Measurements from ENCODE around the gene BACE1-AS. TPM values are rescaled to one million over a fixed set of nuclear protein-coding genes. Genes with fewer than 3 reads are reported as not detected.

BACE1-AS gene
- total RNA-seq, result 7.7 and 12.9 TPM in 2 replicates
- 6.4 and 10.4 TPM in 2 replicates for polyA plus RNA-seq

GRCh38 chr11:117290809-117291396 lies at the start of gene BACE1-AS:
BACE1-AS (plus strand) TSS chr11:117291346.
- no peak for DNase-seq (ENCODE audit: low read depth in 1 of 2, low spot score in 1 of 2)
- Histone ChIP-seq H3K27ac (peak within 1 kb of the TSS; percentile 31), H3K4me1 (ENCODE audit: low read depth) (no peaks in the 10 kb centered on the region), H3K27me3 (no peaks in the 10 kb centered on the region), H3K36me3 (peaks cover 19% of the 10 kb centered on the region), H3K9me3 (ENCODE audit: low read depth) (no peaks in the 10 kb centered on the region), H3K4me3 (no peak within 1 kb of the TSS)
- TF ChIP-seq, protein P1, sequence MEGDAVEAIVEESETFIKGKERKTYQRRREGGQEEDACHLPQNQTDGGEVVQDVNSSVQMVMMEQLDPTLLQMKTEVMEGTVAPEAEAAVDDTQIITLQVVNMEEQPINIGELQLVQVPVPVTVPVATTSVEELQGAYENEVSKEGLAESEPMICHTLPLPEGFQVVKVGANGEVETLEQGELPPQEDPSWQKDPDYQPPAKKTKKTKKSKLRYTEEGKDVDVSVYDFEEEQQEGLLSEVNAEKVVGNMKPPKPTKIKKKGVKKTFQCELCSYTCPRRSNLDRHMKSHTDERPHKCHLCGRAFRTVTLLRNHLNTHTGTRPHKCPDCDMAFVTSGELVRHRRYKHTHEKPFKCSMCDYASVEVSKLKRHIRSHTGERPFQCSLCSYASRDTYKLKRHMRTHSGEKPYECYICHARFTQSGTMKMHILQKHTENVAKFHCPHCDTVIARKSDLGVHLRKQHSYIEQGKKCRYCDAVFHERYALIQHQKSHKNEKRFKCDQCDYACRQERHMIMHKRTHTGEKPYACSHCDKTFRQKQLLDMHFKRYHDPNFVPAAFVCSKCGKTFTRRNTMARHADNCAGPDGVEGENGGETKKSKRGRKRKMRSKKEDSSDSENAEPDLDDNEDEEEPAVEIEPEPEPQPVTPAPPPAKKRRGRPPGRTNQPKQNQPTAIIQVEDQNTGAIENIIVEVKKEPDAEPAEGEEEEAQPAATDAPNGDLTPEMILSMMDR (IDR thresholded peaks at IDR 0.05; ENCODE audit: low read depth, low read length), result no peak

DNA sequence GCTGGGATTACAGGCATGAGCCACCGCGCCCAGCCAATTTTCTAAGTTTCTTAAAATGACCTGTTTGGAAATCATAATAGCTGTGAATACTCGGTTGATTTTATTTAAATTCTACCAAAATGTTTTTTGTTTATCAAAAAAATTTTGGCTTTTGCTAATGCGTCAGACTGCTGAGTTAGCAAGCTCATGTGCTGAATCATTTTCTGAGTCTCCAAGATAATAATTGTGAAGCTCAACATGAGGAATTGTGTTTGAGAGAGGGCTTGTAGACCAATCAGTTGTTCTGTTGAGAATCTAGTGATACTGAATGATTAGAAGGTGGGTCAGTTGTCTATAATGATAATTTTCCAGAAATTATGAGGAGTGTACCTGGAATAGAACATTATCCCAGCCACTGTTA lies 42.8 kb upstream of the BACE1-AS start:
- H3K27ac ChIP-seq, result no peak overlapping the region
- H3K4me3 ChIP-seq, result no peak overlapping the region
- H3K9me3 ChIP-seq (ENCODE audit: low read depth), result no peaks in the 10 kb centered on the region
- peaks cover 49% of the 10 kb centered on the region for H3K36me3 ChIP-seq
- no peaks in the 10 kb centered on the region for H3K4me1 ChIP-seq (ENCODE audit: low read depth)
- H3K27me3 ChIP-seq, result no peaks in the 10 kb centered on the region
- no peak for DNase-seq (ENCODE audit: low read depth in 1 of 2, low spot score in 1 of 2)
- TF ChIP-seq, protein P1 (IDR thresholded peaks at IDR 0.05; ENCODE audit: low read depth, low read length), result no peak

GRCh38 chr11:117249571-117249970 lies 41.6 kb upstream of the BACE1-AS start:
- Histone ChIP-seq H3K4me3 (no peak overlapping the region), H3K4me1 (ENCODE audit: low read depth) (no peaks in the 10 kb centered on the region), H3K27me3 (no peaks in the 10 kb centered on the region), H3K36me3 (peaks cover 51% of the 10 kb centered on the region), H3K9me3 (ENCODE audit: low read depth) (no peaks in the 10 kb centered on the region), H3K27ac (no peak overlapping the region)
- no peak for DNase-seq (ENCODE audit: low read depth in 1 of 2, low spot score in 1 of 2)
- TF ChIP-seq, protein P1 (IDR thresholded peaks at IDR 0.05; ENCODE audit: low read depth, low read length), result no peak

DNA sequence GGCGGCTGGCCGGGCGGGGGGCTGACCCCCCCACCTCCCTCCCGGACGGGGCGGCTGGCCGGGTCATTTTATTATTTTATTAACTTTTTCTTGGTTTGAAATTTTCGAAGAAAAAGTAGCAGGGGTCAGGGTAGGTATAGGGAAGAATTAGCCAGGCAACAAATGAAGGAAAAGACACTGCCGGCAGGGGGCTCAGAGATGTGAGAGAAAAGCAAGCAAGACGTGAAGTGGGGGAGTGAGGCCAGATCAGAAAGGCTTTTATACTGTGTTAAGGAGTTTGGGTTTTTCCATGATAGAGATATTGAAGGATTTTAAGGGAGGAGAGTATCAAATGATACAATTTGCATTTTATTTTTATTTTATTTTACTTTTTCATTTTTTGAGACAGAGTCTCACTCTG lies 39.6 kb upstream of the BACE1-AS start:
- TF ChIP-seq, protein P1 (IDR thresholded peaks at IDR 0.05; ENCODE audit: low read depth, low read length), result peak; percentile 6

GRCh38 chr11:117255966-117256365 lies 35.2 kb upstream of the BACE1-AS start:
- Histone ChIP-seq H3K9me3 (ENCODE audit: low read depth) (no peaks in the 10 kb centered on the region), H3K27ac (no peak overlapping the region), H3K36me3 (peaks cover 26% of the 10 kb centered on the region), H3K27me3 (no peaks in the 10 kb centered on the region), H3K4me1 (ENCODE audit: low read depth) (no peaks in the 10 kb centered on the region), H3K4me3 (no peak overlapping the region)
- DNase-seq (ENCODE audit: low read depth in 1 of 2, low spot score in 1 of 2), result no peak
- TF ChIP-seq, protein P1 (IDR thresholded peaks at IDR 0.05; ENCODE audit: low read depth, low read length), result no peak

More for the DNA sequence above, 39.6 kb upstream of the BACE1-AS start:
- DNase-seq (ENCODE audit: low read depth in 1 of 2, low spot score in 1 of 2), result peak in 1 of 2 donors; percentile 10
- H3K27ac ChIP-seq, result no peak overlapping the region
- no peaks in the 10 kb centered on the region for H3K9me3 ChIP-seq (ENCODE audit: low read depth)
- no peaks in the 10 kb centered on the region for H3K4me1 ChIP-seq (ENCODE audit: low read depth)
- no peak overlapping the region for H3K4me3 ChIP-seq
- no peaks in the 10 kb centered on the region for H3K27me3 ChIP-seq
- peaks cover 41% of the 10 kb centered on the region for H3K36me3 ChIP-seq

All from cardiac muscle cell (in vitro differentiated cells and primary cell).